Measurements from ENCODE around the gene MAPK9.

The MAPK9 gene

DNA sequence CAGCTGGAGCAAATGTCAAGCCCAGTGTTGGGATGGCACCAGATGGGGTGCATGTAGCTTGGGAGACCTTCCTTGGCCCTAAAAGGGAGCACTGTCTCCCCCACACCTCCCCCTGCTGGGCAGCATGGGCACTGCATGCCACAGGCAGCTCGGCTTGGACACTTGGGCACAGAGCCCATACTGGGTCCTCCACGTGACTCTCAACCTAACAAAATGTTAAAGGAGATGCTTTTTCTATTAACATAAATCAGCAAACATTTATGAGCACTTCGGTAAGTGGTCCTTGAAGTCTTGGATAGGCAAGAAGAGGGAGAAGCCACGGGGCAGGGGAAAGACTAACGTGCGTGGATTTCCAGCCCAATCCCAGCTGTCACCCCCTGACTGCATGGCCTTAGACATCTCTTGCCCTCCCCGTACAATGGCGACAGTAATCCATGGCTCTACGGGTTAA, 23.9 kb upstream of the MAPK9 start:
- TF ChIP-seq, protein P1, sequence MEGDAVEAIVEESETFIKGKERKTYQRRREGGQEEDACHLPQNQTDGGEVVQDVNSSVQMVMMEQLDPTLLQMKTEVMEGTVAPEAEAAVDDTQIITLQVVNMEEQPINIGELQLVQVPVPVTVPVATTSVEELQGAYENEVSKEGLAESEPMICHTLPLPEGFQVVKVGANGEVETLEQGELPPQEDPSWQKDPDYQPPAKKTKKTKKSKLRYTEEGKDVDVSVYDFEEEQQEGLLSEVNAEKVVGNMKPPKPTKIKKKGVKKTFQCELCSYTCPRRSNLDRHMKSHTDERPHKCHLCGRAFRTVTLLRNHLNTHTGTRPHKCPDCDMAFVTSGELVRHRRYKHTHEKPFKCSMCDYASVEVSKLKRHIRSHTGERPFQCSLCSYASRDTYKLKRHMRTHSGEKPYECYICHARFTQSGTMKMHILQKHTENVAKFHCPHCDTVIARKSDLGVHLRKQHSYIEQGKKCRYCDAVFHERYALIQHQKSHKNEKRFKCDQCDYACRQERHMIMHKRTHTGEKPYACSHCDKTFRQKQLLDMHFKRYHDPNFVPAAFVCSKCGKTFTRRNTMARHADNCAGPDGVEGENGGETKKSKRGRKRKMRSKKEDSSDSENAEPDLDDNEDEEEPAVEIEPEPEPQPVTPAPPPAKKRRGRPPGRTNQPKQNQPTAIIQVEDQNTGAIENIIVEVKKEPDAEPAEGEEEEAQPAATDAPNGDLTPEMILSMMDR (IDR thresholded peaks at IDR 0.05; ENCODE audit: control insufficient read depth, insufficient read depth, low read depth, low read length, missing control alignments), result peak; percentile 98
- no peak overlapping the region for H3K4me3 ChIP-seq (ENCODE audit: control insufficient read depth, low read depth, low read length)
- no peak for DNase-seq (ENCODE audit: low read depth)

DNA sequence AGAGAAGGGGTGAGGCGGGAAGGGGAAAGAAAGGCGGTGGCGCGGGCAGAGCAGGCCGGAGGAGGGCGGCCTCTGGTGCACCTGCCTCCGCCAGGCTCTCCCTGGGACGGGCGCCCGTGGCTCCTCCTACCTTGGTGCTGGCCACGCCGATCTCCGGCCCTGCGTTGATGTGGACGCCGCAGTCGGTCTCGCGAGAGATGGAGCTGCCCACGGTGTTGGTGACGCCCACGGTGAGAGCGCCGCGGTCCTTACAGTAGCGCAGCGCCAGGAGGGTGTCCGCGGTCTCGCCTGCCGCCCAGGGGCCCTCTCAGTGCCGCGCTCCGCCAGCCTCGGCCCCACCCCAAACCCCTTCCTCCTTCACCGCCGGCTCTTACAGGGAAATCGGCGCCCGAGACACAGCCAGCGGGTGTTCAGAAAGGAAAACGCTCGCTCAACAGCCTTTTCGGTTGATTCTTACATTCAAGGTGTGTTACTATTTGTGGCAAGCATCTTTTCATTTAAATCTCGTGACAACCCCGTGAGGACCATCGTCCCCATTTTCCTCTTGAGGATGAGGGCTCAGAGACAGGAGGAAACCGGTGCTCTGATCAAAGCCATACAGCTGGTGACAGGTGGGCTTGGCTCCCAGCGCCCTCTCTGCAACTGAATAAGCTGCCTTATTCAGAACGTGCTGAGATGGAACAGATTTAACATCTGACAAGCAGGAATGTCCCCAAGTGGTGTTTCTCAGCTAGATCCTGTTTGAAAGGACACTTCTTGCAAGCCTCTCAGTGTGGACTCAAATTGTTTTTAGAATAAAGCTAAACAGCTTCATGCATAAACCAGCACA, 22.0 kb upstream of the MAPK9 start:
- TF ChIP-seq, protein P1 (IDR thresholded peaks at IDR 0.05; ENCODE audit: control insufficient read depth, insufficient read depth, low read depth, low read length, missing control alignments), result no peak
- H3K4me3 ChIP-seq (ENCODE audit: control insufficient read depth, low read depth, low read length), result no peak overlapping the region
- DNase-seq (ENCODE audit: low read depth), result no peak

DNA sequence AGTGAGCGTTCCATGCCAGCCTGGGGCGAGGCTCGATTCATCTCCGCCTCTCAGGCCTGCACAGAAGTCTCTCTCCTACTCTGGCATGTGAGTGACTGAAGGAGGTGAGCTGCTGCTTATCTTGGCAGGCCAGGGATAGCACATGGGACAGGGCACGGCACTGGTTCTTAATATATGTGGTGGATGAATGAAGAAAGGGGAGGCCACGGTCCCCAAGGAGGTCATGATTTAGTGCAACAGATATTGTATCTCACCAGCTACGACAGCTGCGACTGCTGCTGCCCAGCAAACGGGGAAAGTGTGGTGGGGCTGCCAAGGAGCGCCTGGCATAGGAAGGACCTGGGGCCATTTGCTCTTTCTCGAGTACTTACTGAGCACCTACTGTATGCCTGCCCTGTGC, 19.3 kb upstream of the MAPK9 start:
- no peak overlapping the region for H3K4me3 ChIP-seq (ENCODE audit: control insufficient read depth, low read depth, low read length)
- DNase-seq (ENCODE audit: low read depth), result no peak

DNA sequence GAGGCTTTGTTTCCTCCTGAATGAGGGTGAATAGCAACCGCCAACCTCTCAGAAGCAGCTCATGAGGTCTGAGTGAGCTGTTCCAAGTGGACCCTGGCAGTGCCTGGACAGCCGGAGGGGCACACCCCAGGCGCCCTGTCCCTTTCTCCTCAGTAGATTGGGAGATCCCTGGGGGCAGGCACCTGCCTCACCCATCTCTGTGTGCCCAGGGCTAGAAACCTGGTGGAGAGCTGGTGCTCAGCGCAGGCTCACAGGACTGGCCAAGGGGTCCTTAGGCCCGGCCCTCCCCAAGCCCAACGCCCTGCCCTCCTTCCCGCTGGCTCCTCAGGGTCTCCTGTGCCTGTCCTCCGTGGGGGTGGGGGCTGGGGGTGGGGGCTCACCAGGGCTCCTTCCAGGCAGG, 14.9 kb upstream of the MAPK9 start:
- H3K4me3 ChIP-seq (ENCODE audit: control insufficient read depth, low read depth, low read length), result no peak overlapping the region
- TF ChIP-seq, protein P1 (IDR thresholded peaks at IDR 0.05; ENCODE audit: control insufficient read depth, insufficient read depth, low read depth, low read length, missing control alignments), result no peak
- DNase-seq (ENCODE audit: low read depth), result no peak

More for the DNA sequence above, 19.3 kb upstream of the MAPK9 start:
- TF ChIP-seq, protein P1 (IDR thresholded peaks at IDR 0.05; ENCODE audit: control insufficient read depth, insufficient read depth, low read depth, low read length, missing control alignments), result no peak

DNA sequence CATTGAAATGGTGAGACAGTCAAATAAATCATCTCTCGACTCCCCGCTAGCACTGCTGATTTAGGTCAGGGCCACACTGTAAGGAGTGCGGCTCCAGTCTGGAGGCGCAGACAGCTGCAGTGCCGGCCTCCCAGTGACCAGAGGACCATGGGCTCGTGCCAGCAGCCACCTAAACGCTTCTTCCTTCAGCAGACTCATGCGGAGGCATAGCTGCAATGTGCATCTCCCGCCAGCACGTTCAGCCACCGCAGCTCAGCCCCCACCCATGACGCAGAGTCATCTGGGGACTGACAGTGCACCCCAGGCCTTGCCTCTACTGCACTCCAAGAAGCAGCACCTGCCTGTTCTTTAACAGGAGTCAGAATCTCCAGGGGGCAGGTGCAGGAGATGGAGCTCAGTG, 13.6 kb upstream of the MAPK9 start:
- DNase-seq (ENCODE audit: low read depth), result no peak
- H3K4me3 ChIP-seq (ENCODE audit: control insufficient read depth, low read depth, low read length), result no peak overlapping the region
- TF ChIP-seq, protein P1 (IDR thresholded peaks at IDR 0.05; ENCODE audit: control insufficient read depth, insufficient read depth, low read depth, low read length, missing control alignments), result no peak

DNA sequence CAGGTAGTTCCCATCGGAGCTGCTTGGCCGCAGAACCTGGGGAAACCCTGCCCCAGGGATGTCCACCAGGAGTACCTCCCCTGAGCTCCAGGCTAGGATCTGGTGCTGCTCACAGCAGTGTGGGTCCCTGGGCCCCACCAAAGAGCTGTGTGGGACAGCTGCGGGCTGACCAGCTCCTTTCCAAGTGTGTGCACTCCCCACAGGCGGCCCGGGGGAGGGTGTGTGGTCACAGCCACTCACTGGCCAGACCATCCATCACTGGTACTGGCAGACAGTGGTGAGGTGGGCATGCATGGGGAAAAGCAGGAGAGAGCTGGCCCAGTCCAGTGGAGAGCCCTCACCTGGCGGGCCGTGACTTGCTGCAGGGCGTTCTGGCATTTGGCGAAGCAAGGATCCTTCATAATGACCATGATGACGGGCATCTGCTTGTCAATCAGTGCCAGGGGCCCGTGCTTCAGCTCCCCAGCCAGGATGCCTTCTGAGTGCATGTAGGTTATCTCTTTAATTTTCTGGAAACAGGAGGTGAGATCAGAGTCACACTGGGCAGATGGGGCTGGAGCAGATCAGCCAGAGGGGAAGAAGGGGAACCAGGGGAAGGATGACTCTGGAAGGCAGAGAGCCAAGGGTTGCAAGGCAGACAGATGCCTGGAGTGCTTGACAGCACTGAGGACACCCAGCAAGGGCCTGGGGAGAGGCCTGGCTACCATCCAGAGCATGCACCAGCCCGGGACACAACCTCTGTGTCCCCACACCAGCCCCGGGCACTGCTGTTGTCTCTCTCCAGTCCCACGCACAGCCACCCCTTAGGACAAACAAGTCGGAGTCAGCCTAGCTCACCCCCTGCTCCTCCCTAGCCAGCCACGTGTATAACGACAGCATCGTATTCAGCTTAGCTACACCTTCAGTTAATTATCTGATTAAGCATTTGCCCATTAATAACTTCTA, 12.8 kb upstream of the MAPK9 start:
- no peak overlapping the region for H3K4me3 ChIP-seq (ENCODE audit: control insufficient read depth, low read depth, low read length)
- DNase-seq (ENCODE audit: low read depth), result no peak
- TF ChIP-seq, protein P1 (IDR thresholded peaks at IDR 0.05; ENCODE audit: control insufficient read depth, insufficient read depth, low read depth, low read length, missing control alignments), result no peak

All from AG09309 (cell line).